ENCODE data around the gene CDKL1. TPM values are rescaled to one million over a fixed set of nuclear protein-coding genes. Genes with fewer than 3 reads are reported as not detected.

CDKL1 gene
- 19.9 and 67.8 TPM in 2 replicates for total RNA-seq (2014; rRNA removed; shearing (Covaris generic))
- 3.8 and 5.2 TPM in 2 replicates for polyA plus RNA-seq (2015; cell fraction: cytosol; rRNA removed)
- polyA plus RNA-seq (2015; cell fraction: nucleus; rRNA removed), result 3.6 and 5.0 TPM in 2 replicates

- peak; percentile 72 for DNase-seq (ENCODE audit: low read depth)
Observed at GRCh38 chr14:50396631-50397389, at the start of gene CDKL1. Gene CDKL1, minus strand, starts transcription at chr14:50396881. Its CDS starts 1,013 bp downstream, at chr14:50395868.

GRCh38 chr14:50434528-50434927, 37.8 kb upstream of the CDKL1 start:
- DNase-seq (ENCODE audit: low read depth), result no peak

GRCh38 chr14:50432131-50432530, 35.5 kb upstream of the CDKL1 start:
- no peak for DNase-seq (ENCODE audit: low read depth)

GRCh38 chr14:50425816-50426215, 29.1 kb upstream of the CDKL1 start:
- DNase-seq (ENCODE audit: low read depth), result no peak

- no peak for DNase-seq (ENCODE audit: low read depth)
Observed at GRCh38 chr14:50425105-50425504, 28.4 kb upstream of the CDKL1 start.

GRCh38 chr14:50423529-50423928, 26.8 kb upstream of the CDKL1 start:
- DNase-seq (ENCODE audit: low read depth), result no peak

- no peak for DNase-seq (ENCODE audit: low read depth)
Observed at GRCh38 chr14:50421499-50421898, 24.8 kb upstream of the CDKL1 start.

GRCh38 chr14:50417853-50418252, 21.2 kb upstream of the CDKL1 start:
- DNase-seq (ENCODE audit: low read depth), result no peak

- DNase-seq (ENCODE audit: low read depth), result peak; percentile 38
Observed at GRCh38 chr14:50410921-50411320, 14.2 kb upstream of the CDKL1 start.

- no peak for DNase-seq (ENCODE audit: low read depth)
Observed at GRCh38 chr14:50410071-50410470, 13.4 kb upstream of the CDKL1 start.

- no peak for DNase-seq (ENCODE audit: low read depth)
Observed at GRCh38 chr14:50407111-50407812, 10.6 kb upstream of the CDKL1 start.

GRCh38 chr14:50403419-50403818, 6.7 kb upstream of the CDKL1 start:
- DNase-seq (ENCODE audit: low read depth), result peak; percentile 20

GRCh38 chr14:50402965-50403364, 6.3 kb upstream of the CDKL1 start:
- peak; percentile 36 for DNase-seq (ENCODE audit: low read depth)

- no peak for DNase-seq (ENCODE audit: low read depth)
Observed at GRCh38 chr14:50400461-50400860, 3.8 kb upstream of the CDKL1 start.

- DNase-seq (ENCODE audit: low read depth), result peak; percentile 15
Observed at GRCh38 chr14:50399251-50400032, 2.8 kb upstream of the CDKL1 start.

- no peak for DNase-seq (ENCODE audit: low read depth)
Observed at GRCh38 chr14:50398189-50398580, 1.5 kb upstream of the CDKL1 start.

- peak; percentile 67 for DNase-seq (ENCODE audit: low read depth)
Observed at GRCh38 chr14:50397390-50398188, 908 bp upstream of the CDKL1 start.

GRCh38 chr14:50395448-50395847, 1.2 kb downstream of the CDKL1 start:
- DNase-seq (ENCODE audit: low read depth), result no peak

GRCh38 chr14:50394713-50395112, 2.0 kb downstream of the CDKL1 start:
- DNase-seq (ENCODE audit: low read depth), result no peak

GRCh38 chr14:50389668-50390441, 6.8 kb downstream of the CDKL1 start:
- DNase-seq (ENCODE audit: low read depth), result no peak
